Stimulated activated CD4-positive, alpha-beta T cell treated with anti-CD3 and anti-CD28 coated beads, Interleukin-12 subunit alpha, Interleukin-12 subunit beta, amount 100 ng/mL, for 24 hours (primary cell): ENCODE measurements around the gene C1QTNF7.

Source experiments
- DNase-seq, 2 experiments: peaks; one replicate each; pipeline ENCODE4 v3.0.0-alpha.2; 2020; ENCODE audit warnings: low read depth in 2 of 2

C1QTNF7 gene

DNA sequence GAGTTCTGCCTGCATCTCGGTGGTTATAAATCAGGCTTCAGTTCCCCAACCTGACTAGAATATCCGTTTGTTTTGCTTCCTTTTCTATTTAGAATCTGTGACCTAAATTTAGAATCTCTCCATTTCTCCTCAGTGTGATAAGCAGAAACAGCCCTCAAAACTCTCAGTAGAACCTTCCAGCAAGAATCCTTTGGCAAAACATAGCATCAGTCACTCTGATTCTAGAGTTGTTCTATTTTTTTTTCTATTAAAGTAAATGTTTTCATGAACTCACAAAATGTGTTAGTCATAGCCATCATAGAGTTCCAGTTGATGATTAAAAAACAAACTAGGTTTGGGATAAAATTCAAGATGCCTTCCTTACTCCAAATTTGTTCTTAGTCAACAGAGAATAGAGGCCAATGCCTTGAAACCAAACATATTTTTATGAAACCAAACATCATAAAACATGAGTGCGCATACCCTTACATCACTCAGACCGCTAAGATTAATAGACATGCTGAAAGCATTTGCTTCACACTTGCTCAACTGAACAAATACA is 13.2 kb upstream of the C1QTNF7 start:
- no peak for DNase-seq

DNA sequence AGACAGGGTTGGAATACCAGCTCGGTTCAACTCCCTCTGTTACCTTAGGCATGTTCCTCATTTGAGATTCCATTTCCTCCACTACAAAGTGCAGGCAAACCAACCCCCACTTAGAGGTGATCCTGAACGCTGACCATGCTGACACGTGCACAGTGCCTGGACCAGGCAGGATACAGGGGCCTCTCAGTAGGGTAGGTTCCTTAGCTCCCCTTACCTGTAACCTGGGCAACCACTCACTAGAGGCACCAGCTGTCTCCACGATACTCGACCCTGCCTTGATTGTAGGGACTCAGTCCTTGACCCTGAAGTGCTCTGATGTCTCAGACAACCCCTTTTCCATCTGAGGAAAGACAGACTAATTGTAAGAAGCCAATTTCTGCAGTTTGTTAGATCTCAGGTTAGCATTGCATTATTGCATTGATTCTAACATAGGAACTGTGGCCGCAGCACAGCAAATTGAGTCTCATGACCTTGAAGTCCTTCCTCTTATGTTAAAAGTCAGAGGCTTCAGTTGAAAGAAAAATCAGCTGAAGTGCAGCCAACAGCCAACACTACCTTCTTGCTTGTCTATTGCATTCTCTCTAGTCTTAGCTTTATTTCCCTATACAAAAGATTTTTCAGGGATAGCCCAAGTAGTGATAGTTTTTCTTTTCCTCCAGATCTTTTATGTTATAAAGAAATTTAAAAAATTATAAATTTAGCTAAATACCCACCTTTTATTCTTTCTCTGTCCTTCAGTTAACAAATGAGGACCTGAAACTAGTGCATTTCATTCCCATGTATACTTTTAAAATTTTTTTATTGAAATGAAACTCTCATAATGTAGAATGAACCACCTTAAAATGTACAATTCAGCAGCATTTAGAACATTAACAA is 11.2 kb upstream of the C1QTNF7 start:
- DNase-seq = no peak

DNA sequence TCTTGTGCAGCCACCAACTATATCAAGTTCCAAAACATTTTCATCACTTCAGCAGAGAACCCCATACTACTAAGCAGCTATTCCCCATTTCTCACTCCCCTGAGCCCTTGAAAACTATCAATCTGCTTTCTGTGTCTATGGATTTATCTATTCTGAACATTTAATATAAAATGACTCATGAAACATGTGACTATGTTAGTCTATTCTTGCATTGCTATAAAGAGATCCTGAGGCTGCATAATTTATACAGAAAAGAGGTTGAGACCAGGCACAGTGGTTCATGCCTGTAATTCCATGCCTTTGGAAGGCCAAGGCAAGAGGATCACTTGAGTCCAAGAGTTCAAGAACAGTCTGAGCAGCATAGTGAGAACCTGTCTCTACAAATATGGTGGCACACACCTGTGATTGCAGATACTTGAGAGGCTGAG is 10.6 kb upstream of the C1QTNF7 start:
- DNase-seq = no peak

DNA sequence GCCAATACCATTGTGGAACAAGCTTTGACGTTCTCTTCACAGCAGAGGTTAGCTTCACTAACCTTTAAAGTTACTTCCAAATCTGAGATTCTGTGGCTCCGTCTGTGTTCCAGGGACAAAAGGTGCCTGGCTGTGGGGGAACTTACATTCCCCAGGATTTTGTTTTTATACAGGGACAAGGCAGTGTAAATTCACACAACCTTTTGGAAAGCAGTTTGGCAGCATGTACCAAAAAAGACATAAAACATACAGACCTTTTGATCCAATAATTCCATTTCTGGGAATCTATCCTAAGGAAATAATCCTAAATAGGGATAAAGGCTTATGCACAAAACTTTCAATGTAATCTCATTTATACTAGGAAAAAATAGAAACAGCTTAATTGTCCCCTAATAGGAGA is 8.9 kb upstream of the C1QTNF7 start:
- no peak for DNase-seq

- DNase-seq = no peak
These were observed 7.2 kb upstream of the C1QTNF7 start for GRCh38 chr4:15420642-15421041.

GRCh38 chr4:15423285-15423711 is 4.5 kb upstream of the C1QTNF7 start:
- DNase-seq = peak in 1 of 2 experiments; percentile 5

GRCh38 chr4:15425520-15425919 is 2.3 kb upstream of the C1QTNF7 start:
- DNase-seq = no peak

- DNase-seq = no peak
These were observed 672 bp upstream of the C1QTNF7 start for GRCh38 chr4:15427161-15427560.

- no peak for DNase-seq
These were observed 778 bp downstream of the C1QTNF7 start for GRCh38 chr4:15428611-15429010.

- DNase-seq = no peak
These were observed 6.3 kb downstream of the C1QTNF7 start for GRCh38 chr4:15434091-15434490.

DNA sequence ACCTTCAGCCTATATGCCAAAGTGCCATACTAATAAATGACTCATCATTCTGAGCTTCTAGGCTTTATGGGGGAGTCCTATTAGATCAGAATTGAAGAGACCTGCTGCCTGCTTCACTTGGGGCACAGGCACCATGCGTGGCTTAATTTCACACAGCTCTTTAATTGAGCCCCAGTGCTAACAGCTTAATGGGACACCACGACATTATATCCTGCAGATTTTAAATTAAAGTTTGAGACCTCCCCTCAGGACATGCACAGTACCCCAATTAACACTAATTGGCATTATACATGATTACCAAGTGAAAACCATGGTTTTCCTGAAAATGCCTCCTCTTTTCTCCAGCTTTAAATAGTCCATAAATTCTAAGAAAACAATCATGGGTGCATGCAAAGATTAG is 6.8 kb downstream of the C1QTNF7 start:
- no peak for DNase-seq

DNA sequence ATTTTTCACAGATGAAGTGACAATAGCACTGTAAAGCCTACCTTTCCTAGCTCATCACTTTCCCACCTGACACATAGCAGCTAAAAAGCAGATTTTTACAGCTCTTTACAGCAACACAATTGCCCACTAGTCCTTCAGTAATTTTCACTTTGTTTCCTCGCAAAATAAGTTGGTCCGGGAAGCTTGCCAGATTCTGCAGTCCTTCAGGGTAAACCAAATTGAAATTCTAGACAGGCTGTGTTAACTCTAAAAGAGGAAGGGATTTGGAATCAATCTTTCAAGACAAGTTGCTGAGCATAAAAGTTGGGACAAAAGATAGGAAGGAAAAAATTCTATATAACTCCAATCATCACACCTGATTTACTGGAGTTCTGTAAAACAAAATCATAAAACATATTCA is 8.7 kb downstream of the C1QTNF7 start:
- DNase-seq = no peak

- DNase-seq = no peak
These were observed 11.2 kb downstream of the C1QTNF7 start for GRCh38 chr4:15438939-15439524.

- no peak for DNase-seq
These were observed 15.7 kb downstream of the C1QTNF7 start for GRCh38 chr4:15443371-15444160.

GRCh38 chr4:15444276-15444675 is 16.4 kb downstream of the C1QTNF7 start:
- DNase-seq = no peak

DNA sequence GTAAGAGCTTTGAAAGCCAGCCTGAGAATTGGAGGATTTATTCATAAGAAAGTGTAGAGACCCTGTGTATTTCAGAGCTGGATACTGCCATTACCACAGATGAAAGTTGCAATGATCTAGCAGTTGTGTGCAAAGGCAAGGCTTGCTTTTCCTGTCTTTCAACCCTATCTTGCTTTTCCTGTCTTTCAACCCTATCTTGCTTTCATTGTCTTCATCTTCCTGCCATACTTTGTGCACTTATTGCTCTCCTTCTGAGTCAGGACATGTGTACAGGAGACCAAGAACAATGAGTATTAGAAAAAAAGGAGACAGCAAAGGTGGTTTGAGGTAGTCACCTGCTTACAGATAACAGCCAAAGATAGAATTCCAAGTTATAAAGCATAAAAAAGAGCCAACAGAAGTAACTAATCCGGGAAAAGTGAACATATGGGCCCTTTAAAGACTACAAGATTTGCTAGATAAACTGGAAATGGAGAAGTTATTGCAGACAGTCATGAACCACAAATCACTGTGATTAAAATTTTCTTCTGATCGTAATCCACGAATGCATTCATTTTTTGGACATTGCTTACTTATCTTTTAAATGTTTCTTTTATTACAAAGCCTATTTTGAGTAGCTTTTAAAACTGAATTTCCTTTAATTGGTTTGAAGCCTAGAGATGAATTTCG is 17.2 kb downstream of the C1QTNF7 start:
- DNase-seq = no peak

DNA sequence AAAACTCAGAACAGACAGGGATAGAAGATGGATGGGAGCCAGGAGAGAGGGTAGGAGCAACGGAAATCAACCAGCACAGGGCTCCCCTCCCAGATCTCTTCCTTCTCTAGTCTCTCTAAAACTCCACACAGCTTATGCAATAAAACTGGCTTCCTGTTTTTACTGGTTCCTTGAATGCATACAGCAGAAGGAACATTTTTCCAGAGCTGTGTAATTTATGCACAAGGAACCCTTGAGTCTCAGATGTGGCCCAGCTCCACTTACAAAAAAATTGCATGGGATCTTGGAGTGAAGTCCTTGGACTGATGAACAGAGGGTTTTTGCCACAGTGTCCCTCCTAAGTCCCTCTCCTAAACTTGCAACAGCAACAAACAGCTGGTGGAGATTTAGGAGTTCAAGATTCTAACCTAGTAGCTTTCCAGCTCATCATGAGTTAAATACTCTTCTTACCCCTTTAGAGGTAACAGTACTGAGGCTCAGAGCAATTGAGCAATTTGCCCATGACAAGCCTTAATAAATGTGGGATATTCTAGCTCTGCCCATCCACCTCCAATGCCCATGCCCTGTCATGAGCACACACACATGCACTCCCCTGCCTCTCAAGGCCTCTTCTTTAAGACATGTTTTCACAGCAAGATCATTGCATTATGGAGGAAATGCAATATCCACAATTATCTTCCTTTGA is 23.5 kb downstream of the C1QTNF7 start:
- DNase-seq = no peak

GRCh38 chr4:15451866-15452765 is 24.3 kb downstream of the C1QTNF7 start:
- no peak for DNase-seq

DNA sequence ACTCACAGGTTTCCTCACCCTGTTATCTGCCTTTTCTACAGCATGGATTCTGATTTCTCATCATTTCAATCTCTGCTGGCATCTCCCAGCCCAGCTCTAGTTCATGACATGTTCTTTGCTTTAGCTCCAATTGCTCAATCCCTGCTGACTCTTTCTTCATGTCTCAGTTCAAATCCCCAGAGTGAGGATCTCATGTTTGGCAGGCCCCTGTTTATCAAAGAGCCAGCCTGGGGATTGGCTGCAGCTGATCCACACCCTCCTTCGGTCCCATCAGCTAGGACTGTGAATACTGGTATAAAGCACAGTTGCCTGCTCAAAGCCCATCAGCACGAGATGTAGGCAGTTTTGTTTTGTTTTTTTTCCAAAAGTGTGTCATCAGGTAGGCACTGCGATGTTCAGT is 27.5 kb downstream of the C1QTNF7 start:
- no peak for DNase-seq
